ENCODE data around the gene NSL1. TPM values are rescaled to one million over a fixed set of nuclear protein-coding genes. Genes with fewer than 3 reads are reported as not detected.

Gene NSL1
- polyA plus RNA-seq, 3 donors = 16.8 to 80.3 (median 62.3) TPM

DNA sequence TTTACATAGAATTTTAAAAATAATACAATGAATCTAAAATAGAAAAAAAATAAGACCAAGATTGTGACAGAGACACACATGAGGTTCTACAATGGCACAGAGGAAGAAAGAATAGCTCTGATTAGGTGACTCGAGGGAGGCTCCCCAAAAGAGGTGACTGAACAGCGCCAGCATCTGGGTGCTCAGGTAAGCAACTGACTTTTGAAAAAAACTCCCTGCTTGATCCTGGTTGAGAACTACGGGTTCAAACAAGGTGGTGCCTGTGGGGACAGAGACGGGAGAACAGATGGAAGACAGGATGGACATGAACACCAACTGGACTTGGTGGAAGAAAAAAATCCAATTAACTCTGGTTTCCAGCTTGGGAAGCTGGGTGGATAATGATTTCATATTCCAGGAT lies 114.4 kb downstream of the NSL1 start:
- Histone ChIP-seq H2AFZ (ENCODE audit: insufficient read depth, low read depth, low read length, poor library complexity, severe bottlenecking) (no peak overlapping the region), H3K9me3 (replicated peaks in 1 of 2; ENCODE audit: control insufficient read depth in 1 of 2, insufficient read depth in 1 of 2, low read length in 2 of 2) (no peaks in the 10 kb centered on the region), H3K9ac (ENCODE audit: insufficient read depth, low read length, poor library complexity, severe bottlenecking) (no peak overlapping the region), H4K20me1 (ENCODE audit: insufficient read depth, low read length) (no peaks in the 10 kb centered on the region), H3K79me2 (ENCODE audit: insufficient read depth, low read length) (no peaks in the 10 kb centered on the region), H3K4me1 (ENCODE audit: control insufficient read depth in 1 of 2, insufficient read depth in 2 of 2, low read length in 2 of 2) (peaks cover 43 to 57% of the 10 kb centered on the region in 2 donors), H3K4me3 (replicated peaks in 1 of 3; ENCODE audit: low read depth in 2 of 3, low read length in 3 of 3) (no peak overlapping the region), H3K36me3 (replicated peaks in 1 of 2; ENCODE audit: control insufficient read depth in 1 of 2, insufficient read depth in 2 of 2, low read length in 2 of 2) (no peaks in the 10 kb centered on the region), H3K27ac (ENCODE audit: low read depth in 1 of 2, low read length in 2 of 2) (no peak overlapping the region), H3K27me3 (ENCODE audit: control insufficient read depth in 2 of 2, insufficient read depth in 2 of 2, low read length in 2 of 2) (no peaks in the 10 kb centered on the region), H3K4me2 (replicated peaks; ENCODE audit: extremely low read depth, low read length, poor library complexity, severe bottlenecking) (no peak overlapping the region)
- H3K36me3 Mint-ChIP-seq = peaks cover 2% of the 10 kb centered on the region in 2 donors
- no peak overlapping the region for H3K27ac Mint-ChIP-seq
- no peak overlapping the region for H3K4me3 Mint-ChIP-seq
- H3K9me3 Mint-ChIP-seq = peaks cover 0 to 2% (median 0%) of the 10 kb centered on the region in 7 donors
- intact Hi-C loops (cut with micrococcal nuclease) = no loop called here
- TF ChIP-seq, protein P1, sequence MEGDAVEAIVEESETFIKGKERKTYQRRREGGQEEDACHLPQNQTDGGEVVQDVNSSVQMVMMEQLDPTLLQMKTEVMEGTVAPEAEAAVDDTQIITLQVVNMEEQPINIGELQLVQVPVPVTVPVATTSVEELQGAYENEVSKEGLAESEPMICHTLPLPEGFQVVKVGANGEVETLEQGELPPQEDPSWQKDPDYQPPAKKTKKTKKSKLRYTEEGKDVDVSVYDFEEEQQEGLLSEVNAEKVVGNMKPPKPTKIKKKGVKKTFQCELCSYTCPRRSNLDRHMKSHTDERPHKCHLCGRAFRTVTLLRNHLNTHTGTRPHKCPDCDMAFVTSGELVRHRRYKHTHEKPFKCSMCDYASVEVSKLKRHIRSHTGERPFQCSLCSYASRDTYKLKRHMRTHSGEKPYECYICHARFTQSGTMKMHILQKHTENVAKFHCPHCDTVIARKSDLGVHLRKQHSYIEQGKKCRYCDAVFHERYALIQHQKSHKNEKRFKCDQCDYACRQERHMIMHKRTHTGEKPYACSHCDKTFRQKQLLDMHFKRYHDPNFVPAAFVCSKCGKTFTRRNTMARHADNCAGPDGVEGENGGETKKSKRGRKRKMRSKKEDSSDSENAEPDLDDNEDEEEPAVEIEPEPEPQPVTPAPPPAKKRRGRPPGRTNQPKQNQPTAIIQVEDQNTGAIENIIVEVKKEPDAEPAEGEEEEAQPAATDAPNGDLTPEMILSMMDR (IDR thresholded peaks at IDR 0.05) = no peak
- H3K4me1 Mint-ChIP-seq = peaks cover 46% of the 10 kb centered on the region
- no peak for DNase-seq
- 99% methylated on average over 4 of the region's 4 CpGs for WGBS (ENCODE audit: insufficient coverage)
- peaks cover 0 to 3% (median 1%) of the 10 kb centered on the region in 3 donors for H3K27me3 Mint-ChIP-seq (ENCODE audit: low read depth in 3 of 3)

Other genes with a start within 250 kb of the NSL1 start
- 100 to 1,000 TPM in 1 of 3 donors, 10 to 100 TPM in 2; 10.4 to 227 (median 13.3) TPM for gene ATF3, start 183.0 kb downstream of the NSL1 start, polyA plus RNA-seq
- gene BATF3, start 91.9 kb downstream of the NSL1 start, polyA plus RNA-seq = 10 to 100 TPM in 2 of 3 donors, 1 to 10 TPM in 1; 9.3 to 34.7 (median 15.1) TPM
- 10 to 100 TPM; 12.1 to 34.3 (median 31.4) TPM for gene TATDN3, start 117 bp upstream of the NSL1 start, polyA plus RNA-seq
- gene SPATA45, start 55.9 kb upstream of the NSL1 start, polyA plus RNA-seq = under 1 TPM in 1 of 3 donors, not detected in 2; 0.29 TPM
- 1 to 10 TPM; 1.8 to 5.5 (median 2.8) TPM for gene FLVCR1, start 66.5 kb upstream of the NSL1 start, polyA plus RNA-seq
- gene VASH2, start 158.8 kb upstream of the NSL1 start, polyA plus RNA-seq = under 1 TPM in 1 of 3 donors, not detected in 2; 0.07 TPM
- gene ANGEL2, start 224.1 kb upstream of the NSL1 start, polyA plus RNA-seq = 10 to 100 TPM; 17.5 to 29.0 (median 18.3) TPM